HG03378 (cell line): ENCODE data around the gene DCTN2.
A peak's percentile ranks its signal among the peaks of the same experiment; 100 is the strongest.
"Not testable (repeated sequence)": the region's sequence is repeated elsewhere in the genome, so short reads cannot be mapped to it uniquely, and the experiment has no call there.

Source experiments
- ATAC-seq: cut with Tn5 transposase; IDR thresholded peaks from one replicate; pipeline ENCODE4 v1.9.1; 2021; ENCODE audit warnings: mild to moderate bottlenecking, moderate library complexity; ENCODE audit not compliant: unreplicated experiment

The DCTN2 gene

DNA sequence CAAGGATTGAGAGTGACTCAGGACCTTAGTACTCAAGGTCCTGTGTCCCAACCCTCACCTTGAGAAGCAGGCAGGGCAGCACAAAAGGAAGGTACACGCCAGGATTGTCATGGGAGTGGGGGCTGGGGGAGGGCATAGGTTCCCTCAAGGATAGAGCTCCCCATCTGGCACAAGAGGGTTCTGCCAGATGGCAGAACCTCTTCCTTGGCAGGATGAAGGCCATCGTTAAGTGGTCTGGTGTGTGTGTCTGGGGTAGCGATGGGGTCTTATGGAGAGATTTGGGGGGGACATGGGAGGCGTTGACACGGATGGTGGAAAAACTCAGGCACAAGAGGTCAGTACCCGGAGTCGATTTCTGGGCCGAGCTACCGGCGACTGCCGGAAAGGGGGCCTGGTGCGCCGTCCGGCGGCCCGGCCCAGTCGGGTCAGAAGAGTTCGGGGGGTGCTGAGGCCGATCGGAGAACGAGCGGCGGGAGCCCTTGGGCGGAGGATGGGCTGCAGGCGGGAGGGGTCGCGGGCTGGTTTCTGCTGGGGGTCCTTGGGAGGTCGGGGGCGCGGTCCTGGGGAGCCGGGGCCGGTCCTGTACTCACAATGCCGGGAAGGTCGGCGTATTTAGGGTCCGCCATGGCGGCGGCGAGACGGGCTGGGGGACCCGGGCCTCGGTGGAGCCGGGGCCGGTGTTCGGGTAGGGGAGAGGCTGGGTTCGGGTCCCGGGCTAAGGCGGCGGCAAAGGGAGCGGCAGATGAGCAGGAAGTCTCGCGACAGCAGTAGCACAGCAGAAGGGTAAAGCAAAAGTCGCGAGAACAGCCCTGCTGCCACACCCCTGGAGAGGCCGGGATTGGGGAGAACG, at the start of gene DCTN2:
DCTN2 (minus strand) TSS at position 755 of the 850 bp plus-strand sequence; CDS start at position 626, 129 bp downstream.
- ATAC-seq, result peak; percentile 99

DNA sequence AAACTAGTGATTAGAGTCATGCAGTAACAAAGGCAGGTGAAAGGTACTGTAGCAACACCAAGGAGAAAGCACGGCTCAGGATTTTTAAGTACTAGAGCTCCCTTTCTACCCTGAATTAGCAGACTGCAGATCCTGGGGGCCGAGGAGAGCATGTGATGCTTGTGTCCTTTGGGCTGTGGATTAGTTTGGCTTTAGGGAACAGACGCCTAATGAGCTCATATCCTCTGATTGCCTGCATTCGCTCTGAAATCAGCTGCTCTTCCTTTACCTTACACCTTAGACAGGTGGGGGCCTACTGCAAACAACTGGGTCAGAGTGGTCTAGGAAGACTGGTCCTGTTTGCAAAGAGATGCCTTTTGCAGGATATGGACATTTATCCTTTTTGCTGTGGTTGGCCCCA, 46.2 kb upstream of the DCTN2 start:
- no peak for ATAC-seq

DNA sequence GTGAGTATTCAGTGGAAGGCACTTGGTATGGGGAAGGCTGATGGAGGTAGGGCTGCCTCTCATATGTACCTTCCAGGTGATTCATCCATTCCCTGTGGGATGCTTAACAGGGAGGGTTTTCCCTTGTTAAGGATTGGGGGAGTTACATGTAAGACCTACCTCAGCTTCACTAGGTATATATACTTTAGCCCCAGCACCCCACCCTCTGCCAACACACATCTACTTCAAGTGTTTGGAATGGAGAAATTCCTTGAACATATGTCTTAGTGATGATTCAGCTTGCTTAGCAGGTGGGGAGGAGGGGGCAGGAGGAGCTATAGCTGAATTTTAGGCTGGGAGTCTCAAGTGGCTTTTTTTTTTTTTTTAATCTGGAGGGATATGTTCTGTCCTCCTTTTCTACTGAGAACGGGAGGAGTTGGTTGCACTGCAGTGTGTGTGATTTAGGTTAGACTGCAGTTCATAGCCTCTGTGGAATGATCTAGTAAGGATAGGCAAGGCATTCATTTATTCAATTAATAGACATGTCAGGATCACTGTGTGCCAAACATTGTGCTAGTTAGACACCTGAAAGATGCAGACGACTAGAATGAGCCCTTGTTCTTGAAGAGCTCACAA, 45.7 kb upstream of the DCTN2 start:
- ATAC-seq, result no peak

DNA sequence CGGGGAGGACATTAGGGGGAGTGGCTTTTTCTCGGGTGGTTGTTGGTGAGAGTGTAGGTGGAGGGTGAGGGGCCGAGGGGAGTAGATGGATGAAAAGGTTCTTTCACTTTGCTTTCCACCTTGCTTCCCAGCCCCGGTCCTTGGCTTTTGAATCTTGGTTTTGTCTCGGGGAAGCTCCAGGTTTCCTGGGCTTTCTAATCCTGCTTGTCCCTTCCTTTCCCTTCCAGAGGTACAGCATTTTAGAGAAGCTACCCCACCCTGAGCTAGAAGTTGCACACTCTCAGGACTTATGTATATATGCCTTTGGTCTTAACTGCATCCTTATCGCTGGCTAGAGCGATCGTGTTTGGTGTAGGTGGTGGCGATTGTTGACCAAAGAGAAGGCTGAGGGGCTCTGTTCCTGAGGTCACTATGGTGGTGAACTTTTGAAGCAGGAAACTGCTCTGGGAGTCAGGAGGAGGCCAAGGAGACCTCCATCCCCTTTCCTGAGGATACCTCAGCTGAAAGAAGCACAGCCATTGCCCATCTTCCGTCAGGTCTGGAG, 44.9 kb upstream of the DCTN2 start:
- no peak for ATAC-seq

DNA sequence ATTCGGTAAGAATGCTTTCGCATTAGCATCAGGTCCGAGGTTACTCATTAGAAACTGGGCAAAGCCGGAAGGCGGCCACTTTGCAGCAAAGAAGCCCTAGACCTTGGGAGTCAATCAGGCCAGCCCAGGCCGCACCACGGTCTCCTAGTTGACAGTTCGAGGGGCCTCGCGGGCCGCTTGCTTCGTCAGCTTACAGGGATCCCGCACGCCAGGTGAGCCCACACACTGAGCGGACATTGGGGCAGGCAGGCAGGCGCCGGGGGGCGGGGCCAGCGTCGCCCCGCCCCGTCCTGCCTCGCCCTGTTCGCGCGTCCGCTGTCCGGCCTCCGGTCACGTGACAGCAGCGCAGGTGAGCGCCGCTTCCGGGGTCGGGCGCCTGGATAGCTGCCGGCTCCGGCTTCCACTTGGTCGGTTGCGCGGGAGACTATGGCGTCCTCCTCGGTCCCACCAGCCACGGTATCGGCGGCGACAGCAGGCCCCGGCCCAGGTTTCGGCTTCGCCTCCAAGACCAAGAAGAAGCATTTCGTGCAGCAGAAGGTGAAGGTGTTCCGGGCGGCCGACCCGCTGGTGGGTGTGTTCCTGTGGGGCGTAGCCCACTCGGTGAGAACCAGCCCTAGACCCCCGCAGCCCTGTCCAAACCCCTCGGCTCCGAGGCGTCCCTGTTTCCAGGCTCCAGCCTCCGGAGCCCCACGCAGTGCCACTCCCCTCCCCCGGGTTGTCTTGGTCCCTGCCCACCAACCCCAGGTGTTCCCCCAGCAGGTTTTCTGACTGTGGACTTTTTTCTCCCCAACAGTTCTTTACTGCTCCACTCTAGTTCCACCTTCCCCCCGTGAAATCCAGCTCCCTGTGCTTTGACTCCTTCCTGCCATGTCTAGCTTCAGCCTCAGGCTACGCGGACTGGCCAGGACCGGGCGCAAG, 44.1 kb upstream of the DCTN2 start, which contains the start of gene PIP4K2C:
PIP4K2C (plus strand) TSS at position 329 of the 918 bp plus-strand sequence; CDS start at position 427, 98 bp downstream.
- ATAC-seq, result peak; percentile 65

DNA sequence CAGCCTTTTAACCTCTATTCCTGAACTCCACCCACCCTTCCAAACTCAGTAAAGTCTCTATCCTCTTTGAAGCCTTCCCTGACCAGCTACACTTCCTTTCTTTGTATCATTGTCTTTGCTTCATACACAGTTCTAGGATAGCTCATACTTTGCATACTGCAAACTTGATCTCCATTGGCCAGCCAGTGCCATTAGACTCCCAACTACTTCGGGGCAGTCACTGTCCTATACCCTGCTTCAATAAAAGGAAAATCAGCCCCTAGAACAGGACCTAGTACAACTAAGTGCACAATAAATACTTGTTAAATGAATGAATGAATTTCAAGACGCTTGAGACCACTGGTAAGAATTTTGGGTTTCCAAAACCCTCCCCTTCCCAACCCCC, 43.5 kb upstream of the DCTN2 start:
- ATAC-seq, result peak; percentile 10

DNA sequence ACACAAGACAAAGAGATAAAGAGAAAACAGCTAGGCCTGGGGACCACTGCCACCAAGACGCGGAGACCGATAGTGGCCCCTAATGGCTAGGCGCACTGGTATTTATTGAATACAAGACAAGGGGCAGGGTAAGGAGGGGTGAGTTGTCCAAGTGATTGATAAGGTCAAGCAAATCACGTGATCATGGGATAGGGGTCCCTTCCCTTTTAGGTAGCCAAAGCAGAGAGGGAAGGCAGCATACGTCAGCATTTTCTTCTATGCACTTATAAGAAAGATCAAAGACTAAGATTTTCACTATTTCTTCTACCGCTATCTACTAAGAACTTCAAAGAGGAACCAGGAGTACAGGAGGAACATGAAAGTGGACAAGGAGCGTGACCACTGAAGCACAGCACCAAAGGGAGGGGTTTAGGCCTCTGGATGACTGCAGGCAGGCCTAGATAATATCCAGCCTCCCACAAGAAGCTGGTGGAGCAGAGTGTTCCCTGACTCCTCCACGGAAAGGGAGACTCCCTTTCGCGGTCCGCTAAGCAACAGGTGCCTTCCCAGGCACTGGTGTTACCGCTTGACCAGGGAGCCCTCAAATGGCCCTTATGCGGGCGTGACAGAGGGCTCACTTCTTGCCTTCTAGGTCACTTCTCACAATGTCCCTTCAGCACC, 42.1 kb upstream of the DCTN2 start:
- not testable (repeated sequence) for ATAC-seq

DNA sequence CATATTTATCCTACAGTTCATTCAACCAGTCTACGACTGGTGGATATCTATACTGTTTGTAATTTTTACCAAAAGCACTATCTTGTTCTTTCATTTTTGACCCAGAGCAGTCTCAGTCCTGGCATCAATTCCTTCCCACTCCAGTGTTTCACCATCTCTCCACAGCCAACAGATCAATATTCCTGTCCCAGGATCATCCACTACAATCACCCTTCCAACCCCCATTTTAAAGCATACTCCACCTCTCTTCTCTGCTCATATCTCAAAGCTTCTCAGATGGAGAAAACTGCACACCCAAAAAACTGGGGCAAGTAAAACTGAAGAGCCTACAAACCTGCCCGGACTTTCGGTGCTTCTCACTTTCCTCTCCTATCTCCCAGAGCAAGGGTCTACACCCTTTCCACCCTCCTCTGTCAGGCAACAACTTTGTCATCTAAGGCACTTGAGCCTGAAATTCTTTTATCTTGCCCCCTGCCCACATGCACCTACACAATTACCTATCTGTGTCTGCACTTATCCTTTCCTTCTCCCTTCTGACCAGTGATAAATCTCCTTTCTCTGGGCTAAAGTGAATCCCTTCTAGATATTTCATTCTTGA, 39.9 kb upstream of the DCTN2 start:
- no peak for ATAC-seq

DNA sequence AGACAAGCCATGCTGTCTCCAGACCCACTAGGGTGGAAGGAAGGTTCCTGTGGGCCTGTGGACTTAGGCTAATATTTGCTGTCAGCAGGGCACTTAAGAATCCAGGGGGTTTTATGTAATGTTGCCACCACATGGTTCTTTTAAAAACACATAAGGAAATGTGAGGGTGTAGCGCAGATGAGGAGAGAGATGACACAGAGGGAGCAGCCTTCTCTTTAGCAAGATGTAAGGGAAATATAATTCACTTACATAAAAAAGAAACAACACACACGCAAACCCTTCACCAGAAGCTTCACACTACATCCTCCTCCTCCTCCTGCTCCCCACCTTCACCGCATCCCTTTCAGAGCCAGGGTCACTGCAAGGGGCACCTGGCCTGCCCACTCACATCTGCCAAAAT, 39.1 kb upstream of the DCTN2 start:
- ATAC-seq, result no peak

DNA sequence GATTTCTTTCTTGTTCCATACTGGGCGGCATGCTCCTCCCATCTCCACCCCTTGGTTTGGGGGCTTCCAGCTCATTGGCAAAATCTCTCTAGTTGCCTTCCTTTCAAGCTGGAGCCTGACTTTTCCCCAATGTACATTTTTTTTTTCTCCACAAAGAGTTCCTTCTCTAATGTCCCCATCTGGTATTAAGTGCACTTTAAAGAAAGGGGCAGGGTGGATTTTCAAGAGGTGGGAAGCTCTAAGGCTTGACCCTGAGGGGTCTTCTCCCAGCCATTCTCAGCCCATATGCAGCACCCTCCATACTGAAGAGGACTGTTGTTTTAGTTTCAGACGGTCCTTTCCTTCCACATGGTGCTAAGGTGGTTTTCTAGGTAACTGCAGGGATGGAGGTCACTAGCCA, 38.2 kb upstream of the DCTN2 start:
- ATAC-seq, result no peak

DNA sequence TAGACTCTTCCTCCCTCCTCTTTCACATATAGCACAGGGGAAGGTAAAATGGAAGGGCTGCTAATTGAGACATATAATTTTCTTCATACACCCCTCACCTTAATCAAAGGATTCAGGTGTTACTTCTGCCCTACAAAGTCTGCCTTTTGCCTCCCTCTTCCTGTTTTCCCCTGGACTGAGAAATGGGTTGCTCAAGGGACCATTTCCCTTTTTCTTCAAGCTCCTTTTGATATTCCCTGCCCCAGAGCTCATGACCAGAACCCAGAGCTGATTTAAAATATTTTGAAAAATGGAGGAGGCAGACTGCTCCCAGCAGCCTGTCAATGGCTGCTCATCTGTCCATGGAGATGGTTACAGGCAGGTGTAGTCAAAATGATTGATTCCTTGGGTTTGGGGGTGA, 37.7 kb upstream of the DCTN2 start:
- no peak for ATAC-seq

DNA sequence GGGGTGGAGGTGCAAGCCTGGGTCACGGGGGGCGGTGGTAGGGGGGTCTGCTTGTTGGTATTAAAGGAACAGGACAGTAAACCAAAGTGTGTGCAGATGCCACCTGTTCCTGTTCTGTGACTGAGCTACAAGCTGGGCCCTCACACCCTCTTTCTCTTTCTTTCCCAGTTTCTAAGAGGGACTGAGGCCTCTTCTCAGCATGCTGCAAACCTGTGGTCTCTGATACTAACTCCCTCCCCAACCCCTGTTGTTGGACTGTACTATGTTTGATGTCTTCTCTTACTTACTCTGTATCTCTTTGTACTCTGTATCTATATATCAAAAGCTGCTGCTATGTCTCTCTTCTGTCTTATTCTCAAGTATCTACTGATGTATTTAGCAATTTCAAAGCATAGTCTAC, 37.1 kb upstream of the DCTN2 start:
- ATAC-seq, result no peak

DNA sequence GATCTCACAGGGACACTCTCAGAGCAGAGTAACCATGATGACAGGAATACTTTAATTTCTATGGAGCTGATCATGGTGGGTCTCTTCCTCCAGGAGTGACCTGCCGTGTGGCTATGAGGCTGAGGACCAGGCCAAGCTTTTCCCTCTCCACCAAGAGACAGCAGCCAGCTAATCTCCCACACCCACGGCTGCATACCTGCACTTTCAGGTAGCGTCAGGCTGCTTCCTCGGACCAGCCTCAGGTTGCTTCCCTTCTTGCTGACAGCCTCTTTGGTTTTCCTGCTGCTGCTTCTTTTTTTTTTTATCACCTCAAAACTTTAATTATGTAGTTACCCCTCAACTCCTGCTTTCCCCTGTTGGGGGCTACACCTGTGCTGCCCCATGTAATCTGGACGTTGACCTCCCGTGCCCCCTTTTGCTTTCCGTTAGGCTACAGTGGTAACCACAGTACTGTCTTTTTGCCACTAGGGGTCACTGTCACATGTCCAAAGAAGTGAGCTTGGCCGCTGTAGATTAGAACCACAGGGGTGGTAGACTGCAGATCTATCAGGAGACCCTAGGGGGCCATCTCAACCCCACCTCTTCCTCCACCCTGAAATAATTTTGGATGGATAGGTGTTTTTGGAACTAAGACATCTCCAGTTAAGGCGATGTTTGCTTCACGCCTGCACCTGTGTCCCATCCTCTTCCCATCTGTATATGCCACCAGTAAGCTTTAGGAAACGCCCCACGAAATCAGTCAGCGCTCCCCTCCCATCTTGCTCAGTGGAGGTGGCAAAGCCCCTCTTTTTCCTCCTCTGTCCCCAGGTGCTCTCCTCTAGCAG, 36.2 kb upstream of the DCTN2 start:
- ATAC-seq, result peak; percentile 88

DNA sequence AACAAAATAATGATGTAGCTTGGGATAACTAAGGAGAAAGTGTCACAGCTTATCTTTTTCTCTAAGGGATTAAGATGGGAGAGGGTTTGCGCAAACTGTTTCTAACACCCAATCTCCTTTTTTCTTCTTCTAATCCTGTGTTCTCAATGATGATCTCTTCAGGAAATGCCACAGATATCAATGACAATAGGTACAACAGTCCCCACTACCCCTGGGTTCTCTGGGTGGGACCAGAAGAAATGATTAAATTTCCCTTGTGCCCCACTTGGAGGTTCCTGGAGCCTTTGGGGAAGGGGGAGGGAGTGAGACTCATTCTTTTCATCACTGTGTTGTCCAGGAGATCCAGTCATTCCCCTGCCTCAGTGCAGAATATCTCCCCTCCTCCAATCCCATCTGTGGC, 35.4 kb upstream of the DCTN2 start:
- ATAC-seq, result no peak

DNA sequence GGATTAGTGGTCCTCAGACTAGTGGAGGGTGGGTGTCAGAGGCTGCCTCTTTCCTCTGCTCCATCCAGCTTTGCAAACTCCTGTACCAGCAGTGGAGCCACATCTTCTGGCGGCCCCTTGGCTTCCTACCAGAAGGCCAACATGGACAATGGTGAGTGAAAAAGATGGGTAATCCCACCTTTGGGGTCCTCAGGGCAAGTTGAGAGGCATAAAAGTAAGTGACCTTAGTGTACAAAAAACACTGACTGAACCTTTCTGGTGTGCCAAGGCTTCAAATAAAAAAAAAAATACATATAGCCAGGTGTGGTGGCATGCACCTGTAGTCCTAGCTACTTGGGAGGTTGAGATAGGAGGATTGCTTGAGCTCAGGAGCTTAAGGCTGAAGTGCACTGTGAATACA, 34.8 kb upstream of the DCTN2 start:
- ATAC-seq, result no peak

DNA sequence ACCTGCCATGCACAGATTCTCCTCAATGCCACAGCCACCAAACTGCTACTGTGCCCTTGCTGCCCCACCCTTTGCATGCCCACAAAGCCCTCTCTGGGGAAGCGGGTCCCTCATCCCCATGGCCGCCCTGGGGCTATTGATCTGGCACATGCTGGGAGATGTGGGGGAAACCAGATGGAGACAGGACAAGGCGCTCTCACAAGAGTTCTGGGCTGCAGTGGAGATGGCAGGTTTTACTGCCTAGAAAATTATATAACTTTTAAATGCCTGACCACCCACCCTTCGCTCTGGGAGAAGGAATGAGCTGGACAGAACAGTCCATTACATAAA, 33.4 kb upstream of the DCTN2 start:
- ATAC-seq, result no peak

DNA sequence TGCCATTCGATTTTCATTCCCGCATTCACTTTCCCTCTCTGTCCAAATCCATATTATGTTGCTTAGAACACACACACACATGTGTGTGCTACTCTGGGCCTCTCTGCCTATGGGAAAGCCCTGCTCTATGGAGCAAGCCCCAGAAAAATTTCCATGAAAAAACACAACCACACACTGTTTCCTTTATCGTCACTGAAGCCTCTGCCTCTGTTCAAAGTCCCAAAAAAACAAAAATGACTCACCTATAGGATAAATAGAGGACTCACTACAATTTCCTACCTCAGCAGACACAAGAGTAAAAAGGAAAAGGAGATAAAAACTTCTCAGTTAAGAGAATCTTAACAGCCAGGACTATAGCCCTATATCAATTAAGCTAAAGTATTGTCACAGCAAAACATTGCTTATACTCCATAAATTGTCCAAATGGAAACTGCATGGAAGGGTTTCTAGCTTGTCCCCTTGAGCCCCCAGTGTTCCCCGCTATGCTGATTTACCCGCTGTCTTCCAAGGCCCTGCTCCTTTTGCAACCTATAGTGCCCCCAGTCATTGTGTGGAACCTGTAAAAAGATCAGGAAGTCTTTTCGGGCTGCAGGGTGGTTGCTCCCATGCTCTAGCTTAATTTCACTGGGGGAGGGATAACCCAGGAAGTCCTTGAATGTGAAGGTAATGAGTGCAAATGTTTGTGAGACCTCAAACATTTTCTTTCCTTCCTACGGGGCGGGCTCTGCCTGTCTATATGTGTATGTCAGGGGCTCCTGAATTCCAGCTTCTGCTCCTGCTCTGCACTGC, 32.9 kb upstream of the DCTN2 start:
- no peak for ATAC-seq

DNA sequence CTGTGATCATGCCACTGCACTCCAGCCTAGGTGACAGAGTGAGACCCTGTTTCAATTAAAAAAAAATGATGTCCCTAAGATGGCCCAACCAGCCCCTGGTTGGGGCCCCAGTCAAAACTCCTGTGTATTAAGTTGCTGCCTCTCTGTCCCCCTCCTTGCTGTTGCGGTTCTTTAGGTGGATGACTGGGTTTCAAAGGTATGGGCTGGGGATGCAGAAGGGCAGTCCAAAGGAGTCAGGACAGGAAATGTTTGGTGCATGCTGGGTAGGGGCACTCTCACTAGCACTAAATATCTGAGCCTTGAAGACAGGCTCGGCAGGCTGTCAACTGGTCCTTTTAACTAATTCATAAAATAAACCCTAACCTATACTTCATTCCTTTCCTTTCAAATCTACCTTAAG, 32.0 kb upstream of the DCTN2 start:
- no peak for ATAC-seq
